BE2C (cell line): Measurements from ENCODE around the gene PCSK2.

Source experiments
- DNase-seq: peaks from one replicate; pipeline ENCODE4 v3.0.0-alpha.2; 2020
- H3K27me3 ChIP-seq: fragments of 250-450 bp; sonication (Bioruptor Pico); 2 replicates; pipeline ENCODE4 v1.5.1; 2020; ENCODE audit warnings: mild to moderate bottlenecking
- H3K36me3 ChIP-seq: fragments of 250-450 bp; sonication (Bioruptor Pico); 2 replicates; pipeline ENCODE4 v1.5.1; 2020; ENCODE audit warnings: mild to moderate bottlenecking
- H3K4me1 ChIP-seq: fragments of 250-450 bp; sonication (Bioruptor Pico); 2 replicates; pipeline ENCODE4 v1.5.1; 2020
- H3K4me3 ChIP-seq: 2 replicates; pipeline ENCODE4 v1.5.1; 2011; ENCODE audit warnings: low read depth, low read length
- H3K9me3 ChIP-seq: fragments of 250-450 bp; sonication (Bioruptor Pico); 2 replicates; pipeline ENCODE4 v1.5.1; 2020
- TF ChIP-seq, protein P1 (sequence below): IDR thresholded peaks from 2 replicates; pipeline ENCODE4 v1.5.1; 2012; ENCODE audit warnings: mild to moderate bottlenecking, low read depth, low read length

PCSK2 gene

DNA sequence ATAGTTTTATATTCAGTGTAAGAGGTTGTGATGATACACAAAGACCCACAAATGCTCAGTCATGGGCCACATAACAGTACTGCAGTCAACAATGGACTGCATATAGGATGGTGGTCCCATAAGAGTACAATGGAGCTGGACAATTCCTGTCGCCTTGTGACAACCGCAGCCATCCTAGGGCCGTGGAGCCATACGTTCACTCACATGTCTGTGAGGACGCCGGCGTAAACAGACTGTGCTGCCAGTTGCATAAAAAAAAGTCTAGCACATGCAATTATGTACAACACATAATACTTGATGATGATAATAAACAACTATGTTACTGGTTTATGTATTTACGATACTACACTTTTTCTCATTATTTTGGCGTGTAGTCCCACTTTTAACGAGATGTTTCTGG is 273.4 kb downstream of the PCSK2 start:
- H3K36me3 ChIP-seq: no peaks in the 10 kb centered on the region
- TF ChIP-seq, protein P1, sequence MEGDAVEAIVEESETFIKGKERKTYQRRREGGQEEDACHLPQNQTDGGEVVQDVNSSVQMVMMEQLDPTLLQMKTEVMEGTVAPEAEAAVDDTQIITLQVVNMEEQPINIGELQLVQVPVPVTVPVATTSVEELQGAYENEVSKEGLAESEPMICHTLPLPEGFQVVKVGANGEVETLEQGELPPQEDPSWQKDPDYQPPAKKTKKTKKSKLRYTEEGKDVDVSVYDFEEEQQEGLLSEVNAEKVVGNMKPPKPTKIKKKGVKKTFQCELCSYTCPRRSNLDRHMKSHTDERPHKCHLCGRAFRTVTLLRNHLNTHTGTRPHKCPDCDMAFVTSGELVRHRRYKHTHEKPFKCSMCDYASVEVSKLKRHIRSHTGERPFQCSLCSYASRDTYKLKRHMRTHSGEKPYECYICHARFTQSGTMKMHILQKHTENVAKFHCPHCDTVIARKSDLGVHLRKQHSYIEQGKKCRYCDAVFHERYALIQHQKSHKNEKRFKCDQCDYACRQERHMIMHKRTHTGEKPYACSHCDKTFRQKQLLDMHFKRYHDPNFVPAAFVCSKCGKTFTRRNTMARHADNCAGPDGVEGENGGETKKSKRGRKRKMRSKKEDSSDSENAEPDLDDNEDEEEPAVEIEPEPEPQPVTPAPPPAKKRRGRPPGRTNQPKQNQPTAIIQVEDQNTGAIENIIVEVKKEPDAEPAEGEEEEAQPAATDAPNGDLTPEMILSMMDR: no peak
- H3K4me3 ChIP-seq: no peak overlapping the region
- peaks cover 23% of the 10 kb centered on the region for H3K27me3 ChIP-seq
- no peak for DNase-seq
- no peaks in the 10 kb centered on the region for H3K9me3 ChIP-seq
- H3K4me1 ChIP-seq: no peaks in the 10 kb centered on the region

DNA sequence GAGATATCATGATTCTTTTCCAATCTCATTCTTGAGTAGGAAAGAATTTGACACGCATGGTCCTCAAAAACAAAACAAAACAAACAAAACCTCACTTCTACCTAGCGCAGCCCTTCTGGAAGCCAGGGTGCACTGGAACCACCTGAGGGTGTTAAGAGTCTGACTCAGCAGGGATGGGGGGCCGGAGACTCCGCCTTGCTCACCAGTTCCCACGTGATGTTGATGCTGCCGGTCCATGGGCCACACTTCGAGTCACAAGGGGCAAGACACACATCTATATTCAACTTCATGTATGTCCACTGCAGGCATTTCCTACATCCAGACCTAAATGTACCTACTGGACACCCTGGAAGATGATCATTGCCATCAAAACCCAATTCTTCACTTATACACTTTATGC is 274.0 kb downstream of the PCSK2 start:
- TF ChIP-seq, protein P1: no peak

DNA sequence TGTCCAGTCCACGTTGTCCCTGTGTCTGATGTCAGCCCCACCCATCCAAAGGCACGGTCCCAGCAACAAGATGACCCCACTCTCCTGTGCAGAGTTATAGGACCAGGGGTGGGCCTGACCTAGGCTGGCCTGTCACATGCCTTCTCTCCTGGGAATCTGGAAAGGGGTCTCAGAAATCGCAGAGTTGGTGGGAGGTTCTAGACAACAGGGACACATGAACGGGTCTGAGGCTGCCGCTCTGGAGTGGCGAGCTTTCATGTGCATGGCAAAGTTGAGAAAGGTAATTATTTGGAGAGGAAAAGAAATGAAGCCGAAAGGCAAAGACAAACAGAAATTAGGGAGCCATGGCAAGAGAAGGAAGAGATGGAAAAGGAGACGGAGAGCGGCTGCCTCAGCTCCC is 274.9 kb downstream of the PCSK2 start:
- no peaks in the 10 kb centered on the region; the same call in 1 of the 2 replicates for H3K4me1 ChIP-seq
- no peak for DNase-seq
- TF ChIP-seq, protein P1: no peak
- no peaks in the 10 kb centered on the region for H3K9me3 ChIP-seq
- H3K36me3 ChIP-seq: no peaks in the 10 kb centered on the region
- H3K27me3 ChIP-seq: peaks cover 18% of the 10 kb centered on the region
- H3K4me3 ChIP-seq: no peak overlapping the region

More for the DNA sequence above, 274.0 kb downstream of the PCSK2 start:
- H3K9me3 ChIP-seq: no peaks in the 10 kb centered on the region
- no peaks in the 10 kb centered on the region; the same call in 1 of the 2 replicates for H3K4me1 ChIP-seq
- peaks cover 23% of the 10 kb centered on the region for H3K27me3 ChIP-seq
- H3K36me3 ChIP-seq: no peaks in the 10 kb centered on the region
- no peak overlapping the region for H3K4me3 ChIP-seq
- DNase-seq: no peak

DNA sequence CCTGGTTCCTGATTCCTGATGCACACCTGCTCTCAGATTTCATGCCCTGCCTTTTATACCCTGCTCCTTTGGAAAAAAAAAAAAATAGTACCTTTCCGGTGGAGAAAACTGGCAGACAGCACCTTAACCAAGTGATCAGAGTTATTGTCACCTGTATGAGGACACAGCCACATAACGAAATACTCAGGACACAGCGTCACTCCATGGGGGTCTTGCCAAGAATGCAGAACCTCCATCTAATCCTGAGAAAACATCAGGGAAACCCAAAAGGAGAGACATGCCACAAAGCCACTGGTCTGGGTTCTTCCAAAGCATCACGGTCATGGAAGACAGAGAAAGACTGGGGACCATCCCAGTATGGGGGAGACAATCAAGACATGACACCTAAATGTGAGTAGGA is 275.3 kb downstream of the PCSK2 start:
- TF ChIP-seq, protein P1: no peak

DNA sequence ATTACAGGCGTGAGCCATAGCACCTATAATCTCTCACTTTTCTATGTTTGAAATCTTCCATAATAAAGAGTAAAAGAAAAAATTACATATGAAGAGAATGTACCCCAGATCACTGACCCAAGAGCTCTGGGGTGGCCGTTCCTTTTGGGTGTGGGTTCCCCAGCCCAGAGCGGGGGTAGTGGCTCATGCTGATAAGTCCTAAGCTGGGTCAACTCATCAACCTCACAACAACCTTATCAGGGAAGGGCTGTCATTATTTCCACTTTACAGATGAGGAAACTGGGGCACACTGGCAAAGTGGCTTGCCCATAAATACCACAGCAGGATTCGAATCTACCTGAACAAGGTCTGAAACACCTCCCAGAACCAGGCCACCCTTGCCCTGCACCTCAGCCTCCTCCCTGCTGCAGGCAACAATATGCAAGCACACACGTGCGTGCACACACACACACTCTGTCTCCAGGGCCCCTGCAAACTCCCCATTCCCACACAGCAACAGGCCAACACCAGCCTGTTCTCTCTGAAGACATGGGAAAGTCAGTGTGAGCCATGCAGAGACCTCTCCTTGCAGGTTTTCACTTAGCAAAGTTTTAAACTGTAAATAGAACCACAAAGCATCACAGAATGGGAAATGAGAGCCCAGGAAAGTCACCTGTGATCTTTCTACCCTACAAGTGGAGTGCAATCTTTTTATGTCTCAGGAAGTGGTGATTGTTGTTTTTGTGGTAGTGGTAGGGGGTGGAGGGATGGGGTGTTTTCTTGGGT is 276.6 kb downstream of the PCSK2 start:
- DNase-seq: no peak
- Histone ChIP-seq H3K36me3 (no peaks in the 10 kb centered on the region), H3K4me1 (no peaks in the 10 kb centered on the region; the same call in 1 of the 2 replicates), H3K4me3 (no peak overlapping the region), H3K9me3 (no peaks in the 10 kb centered on the region), H3K27me3 (peaks cover 18% of the 10 kb centered on the region)
- TF ChIP-seq, protein P1: no peak

More for the DNA sequence above, 275.3 kb downstream of the PCSK2 start:
- H3K4me3 ChIP-seq: no peak overlapping the region
- no peak for DNase-seq
- H3K9me3 ChIP-seq: no peaks in the 10 kb centered on the region
- H3K27me3 ChIP-seq: peaks cover 18% of the 10 kb centered on the region
- no peaks in the 10 kb centered on the region; the same call in 1 of the 2 replicates for H3K4me1 ChIP-seq
- H3K36me3 ChIP-seq: no peaks in the 10 kb centered on the region

DNA sequence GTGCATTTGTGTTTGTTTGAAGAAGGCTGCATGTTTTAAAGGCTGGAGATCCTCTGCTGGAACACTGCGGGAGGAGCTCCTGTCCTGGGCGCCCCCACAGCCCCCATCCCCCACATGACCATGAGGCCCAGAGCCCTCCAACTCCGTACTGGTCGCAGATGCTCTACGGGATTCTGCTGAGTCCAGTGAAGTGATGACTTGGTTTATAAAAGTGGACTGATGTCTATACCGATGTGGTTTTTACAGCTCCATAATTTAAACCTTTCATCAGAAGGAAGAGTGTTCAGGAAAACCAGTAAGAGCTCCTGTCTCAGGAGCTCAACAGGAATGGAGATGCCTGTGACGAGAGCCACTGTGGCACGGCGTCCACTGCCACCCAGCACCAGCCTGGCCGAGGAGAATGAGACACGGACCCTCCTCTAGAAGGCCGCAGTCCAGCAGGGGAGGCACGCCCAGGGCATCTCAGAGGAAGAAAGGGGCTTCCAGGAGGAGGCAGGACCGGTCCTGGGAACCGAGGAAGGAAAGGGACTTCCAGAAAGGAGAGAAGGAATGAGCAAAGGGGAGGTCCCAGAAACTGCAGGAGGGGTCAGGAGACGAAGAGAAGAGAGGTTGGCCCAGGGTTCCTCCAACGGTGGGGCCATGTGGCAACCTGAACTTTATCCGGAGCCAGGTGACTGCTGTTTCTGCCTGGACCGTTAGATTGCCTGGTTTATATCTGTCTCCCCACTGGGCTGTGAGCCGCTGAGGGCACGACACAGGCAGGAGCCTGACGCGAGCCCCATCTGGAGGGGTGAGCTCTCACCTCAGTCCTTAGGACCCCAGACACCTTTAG is 277.4 kb downstream of the PCSK2 start:
- no peaks in the 10 kb centered on the region; the same call in 1 of the 2 replicates for H3K4me1 ChIP-seq
- no peaks in the 10 kb centered on the region for H3K36me3 ChIP-seq
- H3K27me3 ChIP-seq: peaks cover 18% of the 10 kb centered on the region
- TF ChIP-seq, protein P1: no peak
- peak; percentile 19 for DNase-seq
- peak overlapping the region; percentile 51 for H3K4me3 ChIP-seq
- H3K9me3 ChIP-seq: no peaks in the 10 kb centered on the region
